GM19035 (cell line): Measurements from ENCODE around the gene MCM3AP.

Source experiments
- ATAC-seq: cut with Tn5 transposase; IDR thresholded peaks from one replicate; pipeline ENCODE4 v1.9.1; 2021; ENCODE audit not compliant: unreplicated experiment

The MCM3AP gene

DNA sequence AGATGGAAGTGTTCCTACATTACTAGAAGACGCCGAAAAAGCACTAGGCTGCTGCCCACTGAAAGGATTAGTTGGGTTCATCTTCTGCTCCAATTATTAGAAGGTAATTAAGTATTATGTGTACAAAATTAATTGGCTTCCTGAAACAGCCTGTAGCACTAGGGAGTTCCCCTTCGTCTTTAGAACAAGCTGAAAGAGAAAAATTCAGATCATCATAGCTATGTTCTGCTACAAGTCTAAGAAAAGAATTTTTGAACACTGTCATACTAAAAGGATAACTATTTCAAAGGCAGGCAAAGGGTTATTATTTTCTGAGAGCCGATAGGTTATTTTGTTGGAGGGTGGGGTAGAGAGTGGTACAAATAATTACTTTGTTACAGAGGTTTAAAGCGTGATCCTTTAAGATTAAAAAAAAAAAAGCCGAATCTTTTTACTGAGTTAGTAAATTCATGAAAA, at the start of gene MCM3AP:
Gene MCM3AP (minus strand): TSS at position 406 of the 456 bp plus-strand sequence. CDS start 325 bp downstream, at position 81.
- ATAC-seq, result no peak

GRCh38 chr21:46334351-46335140, 49.1 kb upstream of the MCM3AP start:
- ATAC-seq, result no peak

GRCh38 chr21:46329796-46330195, 44.4 kb upstream of the MCM3AP start:
- ATAC-seq, result no peak

GRCh38 chr21:46328151-46328550, 42.7 kb upstream of the MCM3AP start:
- no peak for ATAC-seq

- ATAC-seq, result no peak
Measured at GRCh38 chr21:46327711-46328110, 42.3 kb upstream of the MCM3AP start.

DNA sequence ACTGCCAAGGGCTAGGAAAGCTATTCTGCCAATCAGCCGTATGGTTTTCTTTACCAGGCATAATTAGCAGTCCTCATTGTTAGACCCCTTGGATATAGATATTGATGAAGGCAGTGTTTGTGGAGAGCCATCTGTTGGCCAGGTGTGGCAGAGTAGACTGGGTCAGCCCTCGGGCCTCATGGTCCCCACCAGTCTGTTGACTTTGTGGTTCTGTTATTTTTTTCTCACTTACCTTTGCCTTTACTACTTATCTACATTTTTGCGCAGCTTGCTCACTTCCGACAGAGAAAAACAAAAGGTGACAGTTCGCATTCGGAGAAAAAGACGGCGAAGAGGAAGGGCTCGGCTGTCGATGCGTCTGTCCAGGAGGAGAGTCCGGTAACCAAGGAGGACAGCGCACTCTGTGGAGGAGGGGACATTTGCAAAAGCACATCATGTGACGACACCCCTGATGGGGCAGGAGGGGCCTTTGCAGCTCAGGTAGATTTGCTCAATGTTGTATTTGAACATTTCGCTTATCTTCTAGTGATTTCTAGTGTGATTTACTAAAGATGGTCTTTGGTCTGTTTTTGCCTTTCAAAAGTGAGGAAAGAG, 40.8 kb upstream of the MCM3AP start:
- ATAC-seq, result no peak

- no peak for ATAC-seq
Measured at GRCh38 chr21:46325073-46325912, 39.9 kb upstream of the MCM3AP start.

GRCh38 chr21:46324390-46325072, 39.1 kb upstream of the MCM3AP start:
- ATAC-seq, result peak; percentile 66

- peak; percentile 78 for ATAC-seq
Measured at GRCh38 chr21:46323710-46324389, 38.4 kb upstream of the MCM3AP start, which contains the start of the genes C21orf58 and PCNT. Gene C21orf58, minus strand, starts transcription at chr21:46323870. Its CDS starts 1,132 bp downstream, at chr21:46322738. Gene PCNT, plus strand, starts transcription at chr21:46324156. Its CDS starts 73 bp downstream, at chr21:46324229.

DNA sequence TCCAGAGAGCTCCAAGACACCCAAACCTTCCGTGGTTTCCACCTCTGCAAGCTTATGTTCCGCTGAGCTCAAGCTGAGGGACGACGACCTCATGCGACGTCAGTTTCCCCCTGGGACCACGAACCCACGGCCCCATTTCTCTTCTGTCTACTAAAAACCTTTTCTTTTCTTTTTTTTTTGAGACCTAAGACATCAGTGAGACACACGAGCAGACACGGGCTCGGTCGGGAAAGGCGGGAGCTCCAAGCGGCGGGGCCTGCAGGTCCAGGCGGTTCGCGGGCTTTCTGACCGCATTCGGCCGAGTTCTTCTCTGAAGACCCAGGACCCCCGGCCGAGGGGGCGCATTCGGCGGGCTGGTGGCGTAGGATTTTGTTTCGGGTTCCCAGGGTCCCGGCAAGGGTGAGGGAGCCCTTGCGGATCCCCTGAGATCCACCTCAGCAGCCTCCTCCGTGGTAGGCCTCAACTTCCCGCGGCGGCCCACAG, 37.9 kb upstream of the MCM3AP start:
- peak; percentile 6 for ATAC-seq

DNA sequence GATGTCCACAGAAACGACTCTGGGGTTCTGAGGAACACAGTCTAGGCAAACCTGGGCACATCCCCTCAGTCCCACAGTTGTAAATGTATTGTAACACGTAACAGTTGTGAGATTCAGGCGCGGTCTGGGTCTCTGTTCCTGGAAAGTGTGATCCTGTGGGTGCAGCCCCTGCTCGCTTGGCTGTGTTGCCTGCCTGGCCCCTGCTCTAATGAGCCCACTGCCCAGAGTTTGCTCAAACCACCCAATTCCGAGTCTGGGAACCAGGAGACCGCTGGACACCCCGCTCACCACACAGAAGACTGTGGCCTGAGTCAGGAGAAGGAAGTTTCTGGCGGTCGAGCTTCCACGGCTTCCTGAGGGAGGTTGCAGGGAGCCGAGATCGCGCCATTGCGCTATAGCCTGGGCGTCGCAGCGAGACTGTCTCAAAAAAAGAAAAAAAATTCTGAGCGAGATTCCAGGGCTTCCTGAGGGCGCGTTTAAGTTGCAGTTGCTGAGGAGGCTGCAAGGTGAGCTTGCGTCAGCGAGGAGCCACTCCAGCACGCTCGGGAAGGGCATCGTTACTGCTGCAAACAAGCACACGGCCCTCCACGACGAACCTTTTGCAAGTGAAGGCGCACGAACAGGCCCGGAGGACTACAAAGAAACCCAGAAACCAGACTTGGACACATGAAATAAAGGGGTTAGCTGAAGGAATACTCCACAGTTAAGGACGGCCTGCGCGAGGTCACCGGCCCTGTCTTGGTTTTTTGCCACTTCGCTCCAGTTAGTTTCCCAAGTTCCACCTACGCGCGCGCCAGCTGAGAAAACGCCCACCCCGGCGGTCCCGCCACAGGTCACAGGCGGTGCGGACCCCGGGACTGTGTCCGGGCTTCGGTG, 37.2 kb upstream of the MCM3AP start:
- no peak for ATAC-seq

DNA sequence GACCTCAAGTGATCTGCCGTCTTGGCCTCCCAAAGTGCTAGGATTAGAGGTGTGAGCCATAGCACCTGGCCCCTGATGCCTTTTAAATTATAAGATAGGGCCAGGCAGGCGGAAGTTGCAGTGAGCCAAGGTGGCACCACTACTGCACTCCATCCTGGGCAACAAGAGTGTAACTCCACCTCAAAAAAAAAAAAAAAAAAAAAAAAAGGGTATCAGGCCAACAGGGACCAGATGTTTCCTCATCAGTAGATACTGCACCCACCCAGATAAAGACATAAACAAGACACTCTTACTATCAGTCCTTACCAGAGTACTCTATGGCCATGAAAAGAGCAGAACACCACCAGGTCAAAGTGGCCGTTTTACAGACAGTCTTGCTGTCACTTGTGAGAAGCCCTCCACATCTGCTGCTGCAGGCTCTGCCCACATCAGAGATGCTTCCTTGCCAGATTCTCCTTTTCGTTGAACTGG, 35.0 kb upstream of the MCM3AP start:
- ATAC-seq, result no peak

GRCh38 chr21:46319186-46319585, 33.8 kb upstream of the MCM3AP start:
- ATAC-seq, result no peak

DNA sequence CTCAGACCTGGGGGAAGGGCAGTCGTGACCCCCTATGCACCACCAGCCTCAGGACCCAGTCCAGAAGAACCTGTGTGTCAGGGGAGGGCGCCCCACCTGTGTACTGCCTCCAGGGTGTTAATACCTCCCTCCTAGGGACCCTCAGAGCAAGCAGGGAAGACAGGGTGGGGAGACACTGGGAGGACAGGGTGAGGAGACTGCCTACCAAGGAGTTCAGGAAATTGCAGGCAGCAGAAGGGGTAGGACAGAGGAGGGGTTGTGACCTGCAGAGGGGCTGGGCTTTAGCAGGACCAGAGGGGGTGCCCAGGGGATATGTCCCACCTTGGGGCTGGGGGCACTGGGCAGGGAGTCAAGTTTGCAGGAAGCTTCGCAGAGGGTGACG, 33.0 kb upstream of the MCM3AP start:
- ATAC-seq, result no peak

- ATAC-seq, result no peak
Measured at GRCh38 chr21:46317710-46318463, 32.5 kb upstream of the MCM3AP start.

- no peak for ATAC-seq
Measured at GRCh38 chr21:46316708-46317324, 31.4 kb upstream of the MCM3AP start.

DNA sequence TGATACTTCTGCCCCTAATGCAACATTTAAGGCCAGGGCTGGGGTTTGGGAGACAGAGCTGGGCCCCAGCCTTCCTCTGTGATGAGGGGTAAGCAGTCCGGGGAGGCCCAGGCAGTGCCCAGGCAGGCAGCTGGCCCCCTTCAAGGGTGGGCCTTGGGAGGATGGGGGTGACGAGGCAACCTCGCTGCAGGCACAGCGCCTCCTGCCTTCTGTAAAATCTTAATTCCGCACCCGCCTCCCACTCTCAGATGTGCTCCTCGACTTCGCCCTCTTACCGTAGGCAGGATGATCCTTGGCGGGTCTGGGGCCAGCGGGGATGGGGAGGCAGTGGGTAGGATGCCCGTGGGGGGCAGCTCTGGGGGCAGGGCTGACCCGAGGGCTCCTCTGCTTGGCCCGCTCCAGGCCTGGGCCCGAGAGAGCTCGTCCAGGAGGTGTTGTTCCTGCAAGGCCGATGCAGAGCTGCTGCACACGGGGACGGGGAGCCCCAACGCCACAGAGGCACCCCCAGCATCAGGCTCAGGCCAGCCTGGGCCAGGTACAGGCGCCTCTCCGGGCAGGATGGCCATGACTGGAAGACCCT, 29.1 kb upstream of the MCM3AP start:
- no peak for ATAC-seq
